BJ (cell line): ENCODE results near the gene SPECC1L. TPM values are rescaled to one million over a fixed set of nuclear protein-coding genes. Genes with fewer than 3 reads are reported as not detected.

Experiments used
- CTCF ChIA-PET: fragments of 350-600 bp; formaldehyde crosslinking; extraction: SDS; loops from one replicate; lab custom pipeline; 2021; ENCODE audit warnings: antibody characterized with exemption, inconsistent platforms; lab: Yijun Ruan, JAX
- POLR2A ChIA-PET: fragments of 300-600 bp; sonication (Branson Sonifier 250); formaldehyde crosslinking; extraction: SDS; loops from one replicate; lab custom pipeline; 2021; ENCODE audit warnings: antibody characterized with exemption; lab: Charles Lee
- DNase-seq: peaks from one replicate; pipeline ENCODE4 v3.0.0-alpha.2; 2011; ENCODE audit warnings: low read depth
- H3K27me3 ChIP-seq: 2 replicates; pipeline ENCODE4 v1.6.0; 2011; ENCODE audit warnings: low read length; ENCODE audit not compliant: control insufficient read depth, insufficient read depth
- H3K36me3 ChIP-seq: 2 replicates; pipeline ENCODE4 v1.5.1; 2011; ENCODE audit warnings: low read length; ENCODE audit not compliant: control insufficient read depth, insufficient read depth
- H3K4me3 ChIP-seq: 2 replicates; pipeline ENCODE4 v1.5.1; 2011; ENCODE audit warnings: low read depth, mild to moderate bottlenecking, control low read depth, low read length
- CTCF ChIP-seq: IDR thresholded peaks from 2 replicates; pipeline ENCODE4 v1.5.1; 2011; ENCODE audit warnings: low read depth, mild to moderate bottlenecking, control low read depth, inconsistent platforms, low read length, moderate library complexity; ENCODE audit not compliant: insufficient read depth
- polyA plus RNA-seq: library from polyadenylated mRNA; depleted of rRNA; stranded (reverse); fragments of >200 nt; gene quantifications from 2 replicates; pipeline ENCODE4 v1.2.3, GENCODE V29; 2011

SPECC1L gene
- polyA plus RNA-seq, 1 experiment, result 35.1 TPM

- Histone ChIP-seq H3K4me3 (no peak overlapping the region), H3K36me3 (no peaks in the 10 kb centered on the region), H3K27me3 (no peaks in the 10 kb centered on the region)
- ChIA-PET POLR2A (no interaction called here), CTCF (interaction anchor here (0.9 to 3.0 kb wide), 7 partner anchors 9 to 41 kb away, joined by 3 to 18 read pairs (median 7); no protein-coding TSS in a partner anchor)
- DNase-seq, result no peak
- peak; percentile 27; the same call in 1 of the 2 replicates for TF ChIP-seq CTCF
These were observed 39.5 kb upstream of the SPECC1L start for GRCh38 chr22:24230911-24231656.

DNA sequence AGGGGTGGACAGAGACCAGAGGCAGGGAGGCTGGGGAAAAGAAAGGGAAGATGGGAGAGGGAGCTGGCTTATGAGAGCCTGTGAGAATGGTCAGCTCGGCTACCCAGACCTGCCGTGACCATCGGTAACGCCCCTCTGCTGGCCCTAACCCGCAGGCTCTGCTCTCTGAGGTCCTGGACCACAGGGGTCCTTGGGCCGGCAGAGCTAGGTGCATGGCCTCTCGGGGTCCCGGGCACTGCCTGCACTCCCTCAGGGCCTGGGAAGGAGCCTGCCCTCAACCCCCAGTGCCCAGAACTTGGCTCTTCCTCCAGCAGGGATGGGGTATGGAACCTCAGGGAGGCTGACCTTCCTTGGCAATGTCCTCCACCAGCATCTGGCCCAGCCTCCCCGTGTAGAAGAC is 38.9 kb upstream of the SPECC1L start:
- CTCF ChIA-PET, result interaction anchor here (1.1 to 3.0 kb wide), 5 partner anchors 9 to 42 kb away, joined by 3 to 18 read pairs (median 8); no protein-coding TSS in a partner anchor
- POLR2A ChIA-PET, result no interaction called here
- DNase-seq, result no peak
- Histone ChIP-seq H3K27me3 (no peaks in the 10 kb centered on the region), H3K4me3 (no peak overlapping the region), H3K36me3 (no peaks in the 10 kb centered on the region)
- TF ChIP-seq CTCF, result no peak

GRCh38 chr22:24232124-24232523 is 38.5 kb upstream of the SPECC1L start:
- no peaks in the 10 kb centered on the region for H3K36me3 ChIP-seq
- ChIA-PET CTCF (interaction anchor here (1.5 to 3.0 kb wide), 4 partner anchors 10 to 42 kb away, joined by 3 to 18 read pairs (median 10); no protein-coding TSS in a partner anchor), POLR2A (no interaction called here)
- no peak overlapping the region for H3K4me3 ChIP-seq
- no peak for TF ChIP-seq CTCF
- H3K27me3 ChIP-seq, result no peaks in the 10 kb centered on the region
- DNase-seq, result no peak

GRCh38 chr22:24232725-24233124 is 37.9 kb upstream of the SPECC1L start:
- DNase-seq, result no peak
- CTCF ChIA-PET, result interaction anchor here (2.1 to 3.0 kb wide), 3 partner anchors 11 to 43 kb away, joined by 4 to 18 read pairs (median 15); no protein-coding TSS in a partner anchor
- Histone ChIP-seq H3K36me3 (no peaks in the 10 kb centered on the region), H3K27me3 (no peaks in the 10 kb centered on the region), H3K4me3 (no peak overlapping the region)
- POLR2A ChIA-PET, result no interaction called here
- TF ChIP-seq CTCF, result no peak

GRCh38 chr22:24233235-24233634 is 37.4 kb upstream of the SPECC1L start:
- TF ChIP-seq CTCF, result no peak
- ChIA-PET POLR2A (no interaction called here), CTCF (interaction anchor here (3.0 kb wide), 1 partner anchor 44 kb away, joined by 18 read pairs; no protein-coding TSS in a partner anchor)
- Histone ChIP-seq H3K27me3 (no peaks in the 10 kb centered on the region), H3K4me3 (no peak overlapping the region), H3K36me3 (no peaks in the 10 kb centered on the region)
- no peak for DNase-seq
